HepG2 (cell line): ENCODE data around the gene SERPINF2. TPM values are rescaled to one million over a fixed set of nuclear protein-coding genes. Genes with fewer than 3 reads are reported as not detected.

Source experiments
- BORCS8-MEF2B ChIP-seq: sonication (generic); formaldehyde crosslinking; IDR thresholded peaks from 2 replicates; pipeline ENCODE4 v1.8.0; 2022; ENCODE audit warnings: mild to moderate bottlenecking, missing genetic modification reagents
- HES4 ChIP-seq: sonication (generic); formaldehyde crosslinking; IDR thresholded peaks from 2 replicates; pipeline ENCODE4 v1.9.0; 2021; ENCODE audit warnings: mild to moderate bottlenecking, missing genetic modification reagents, borderline replicate concordance
- IKZF1 ChIP-seq: fragments of 450-650 bp; IDR thresholded peaks from 2 replicates; pipeline ENCODE4 v1.7.1; 2016
- IRX3 ChIP-seq: sonication (generic); formaldehyde crosslinking; IDR thresholded peaks from 2 replicates; pipeline ENCODE4 v1.8.1; 2023; ENCODE audit warnings: mild to moderate bottlenecking, low read depth, missing genetic modification reagents, borderline replicate concordance
- NPAS2 ChIP-seq: sonication (generic); formaldehyde crosslinking; IDR thresholded peaks from 2 replicates; pipeline ENCODE4 v1.8.0; 2022; ENCODE audit warnings: mild to moderate bottlenecking, missing genetic modification reagents, borderline replicate concordance
- TOE1 ChIP-seq: sonication (generic); formaldehyde crosslinking; IDR thresholded peaks from 2 replicates; pipeline ENCODE4 v1.4.0; 2020; ENCODE audit warnings: mild to moderate bottlenecking, missing genetic modification reagents
- TP53 ChIP-seq: sonication (generic); formaldehyde crosslinking; conservative IDR thresholded peaks from 2 replicates; pipeline ENCODE4 v1.4.0; 2020; ENCODE audit warnings: missing genetic modification reagents
- YEATS4 ChIP-seq: sonication (generic); formaldehyde crosslinking; IDR thresholded peaks from 2 replicates; pipeline ENCODE4 v1.4.0; 2020; ENCODE audit warnings: missing genetic modification reagents, borderline replicate concordance
- ZNF44 ChIP-seq: sonication (generic); formaldehyde crosslinking; IDR thresholded peaks from 2 replicates; pipeline ENCODE4 v1.5.1; 2020; ENCODE audit warnings: mild to moderate bottlenecking, missing genetic modification reagents
- ZNF768 ChIP-seq: sonication (generic); formaldehyde crosslinking; IDR thresholded peaks from 2 replicates; pipeline ENCODE4 v1.4.0; 2020; ENCODE audit warnings: missing genetic modification reagents
- polyA plus RNA-seq, 8 experiments: library from polyadenylated mRNA; depleted of rRNA in 3 of 8; stranded (reverse) in 7 of 8; unstranded in 1 of 8; fragments of >200 nt; fragmentation: Illumina TruSeq in 4 of 8; extraction: Trizol in 4 of 8; gene quantifications; 2 replicates each; pipeline versions ENCODE4 v1.2.1 to v1.2.3, GENCODE V29; 2011 to 2016; ENCODE audit warnings: low read depth in 4 of 8, missing spikeins in 1 of 8, mixed read lengths in 1 of 8; ENCODE audit not compliant: insufficient read depth in 1 of 8
- total RNA-seq, 5 experiments: library from RNA; depleted of rRNA; stranded (reverse); fragments of >200 nt; fragmentation: Illumina TruSeq; extraction: Trizol; gene quantifications; 2 replicates each; pipeline ENCODE4 v1.2.3, GENCODE V29; 2016; ENCODE audit warnings: low read depth in 1 of 5
- TF ChIP-seq, protein P1 (sequence below), 2 experiments: fragments of 450-650 bp in 1 of 2; sonication (generic) in 1 of 2; formaldehyde crosslinking in 1 of 2; IDR thresholded peaks; 2 replicates each; pipeline versions ENCODE4 v1.6.1 to v1.8.0; 2016 to 2022; ENCODE audit warnings: antibody characterized with exemption in 1 of 2, mild to moderate bottlenecking in 1 of 2, missing genetic modification reagents in 1 of 2
- TF ChIP-seq, protein P2 (sequence below): sonication (generic); formaldehyde crosslinking; IDR thresholded peaks from 2 replicates; pipeline ENCODE4 v1.5.0; 2020; ENCODE audit warnings: mild to moderate bottlenecking, missing genetic modification reagents, borderline replicate concordance
- TF ChIP-seq, protein P3 (sequence below): IDR thresholded peaks from 2 replicates; pipeline ENCODE4 v1.6.1; 2016; ENCODE audit warnings: low read depth, borderline replicate concordance
- TF ChIP-seq, protein P4 (sequence below): sonication (generic); formaldehyde crosslinking; IDR thresholded peaks from 2 replicates; pipeline ENCODE4 v1.8.0; 2022; ENCODE audit warnings: mild to moderate bottlenecking, missing genetic modification reagents; ENCODE audit not compliant: insufficient replicate concordance

SERPINF2 gene
- total and polyA plus RNA-seq, 2 of the 13 experiments (the other 11 are each of a cell fraction or from before 2014, with no cell fraction given) = 309 to 548 TPM

DNA sequence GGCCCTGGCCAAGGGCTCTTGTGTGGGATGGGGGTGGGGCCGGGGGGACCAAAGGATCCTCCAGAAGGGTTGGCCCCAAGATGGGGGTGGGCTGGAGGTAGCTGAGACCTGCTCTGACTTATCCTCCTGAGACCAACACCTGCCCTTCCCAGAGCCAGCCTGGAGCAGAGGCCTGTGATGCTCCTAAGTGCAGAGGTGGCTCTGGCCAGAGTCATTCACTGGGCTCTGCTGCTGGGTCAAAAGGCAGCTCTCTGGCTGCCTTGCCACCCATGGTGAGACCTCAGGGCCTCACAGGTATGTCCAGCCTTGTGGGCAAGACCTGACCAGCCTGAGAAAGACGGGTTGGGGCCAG, 393 bp downstream of the SERPINF2 start (continued):
- TF ChIP-seq, protein P1, sequence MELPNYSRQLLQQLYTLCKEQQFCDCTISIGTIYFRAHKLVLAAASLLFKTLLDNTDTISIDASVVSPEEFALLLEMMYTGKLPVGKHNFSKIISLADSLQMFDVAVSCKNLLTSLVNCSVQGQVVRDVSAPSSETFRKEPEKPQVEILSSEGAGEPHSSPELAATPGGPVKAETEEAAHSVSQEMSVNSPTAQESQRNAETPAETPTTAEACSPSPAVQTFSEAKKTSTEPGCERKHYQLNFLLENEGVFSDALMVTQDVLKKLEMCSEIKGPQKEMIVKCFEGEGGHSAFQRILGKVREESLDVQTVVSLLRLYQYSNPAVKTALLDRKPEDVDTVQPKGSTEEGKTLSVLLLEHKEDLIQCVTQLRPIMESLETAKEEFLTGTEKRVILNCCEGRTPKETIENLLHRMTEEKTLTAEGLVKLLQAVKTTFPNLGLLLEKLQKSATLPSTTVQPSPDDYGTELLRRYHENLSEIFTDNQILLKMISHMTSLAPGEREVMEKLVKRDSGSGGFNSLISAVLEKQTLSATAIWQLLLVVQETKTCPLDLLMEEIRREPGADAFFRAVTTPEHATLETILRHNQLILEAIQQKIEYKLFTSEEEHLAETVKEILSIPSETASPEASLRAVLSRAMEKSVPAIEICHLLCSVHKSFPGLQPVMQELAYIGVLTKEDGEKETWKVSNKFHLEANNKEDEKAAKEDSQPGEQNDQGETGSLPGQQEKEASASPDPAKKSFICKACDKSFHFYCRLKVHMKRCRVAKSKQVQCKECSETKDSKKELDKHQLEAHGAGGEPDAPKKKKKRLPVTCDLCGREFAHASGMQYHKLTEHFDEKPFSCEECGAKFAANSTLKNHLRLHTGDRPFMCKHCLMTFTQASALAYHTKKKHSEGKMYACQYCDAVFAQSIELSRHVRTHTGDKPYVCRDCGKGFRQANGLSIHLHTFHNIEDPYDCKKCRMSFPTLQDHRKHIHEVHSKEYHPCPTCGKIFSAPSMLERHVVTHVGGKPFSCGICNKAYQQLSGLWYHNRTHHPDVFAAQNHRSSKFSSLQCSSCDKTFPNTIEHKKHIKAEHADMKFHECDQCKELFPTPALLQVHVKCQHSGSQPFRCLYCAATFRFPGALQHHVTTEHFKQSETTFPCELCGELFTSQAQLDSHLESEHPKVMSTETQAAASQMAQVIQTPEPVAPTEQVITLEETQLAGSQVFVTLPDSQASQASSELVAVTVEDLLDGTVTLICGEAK (IDR thresholded peaks at IDR 0.05) = no peak
- TF ChIP-seq, protein P1 (CRISPR knock-in tag; IDR thresholded peaks at IDR 0.05) = peak; percentile 32; the same call in 1 of the 2 replicates
- TF ChIP-seq ZNF44 (CRISPR knock-in tag) (no peak), BORCS8-MEF2B (CRISPR knock-in tag) (peak; percentile 47), IRX3 (CRISPR knock-in tag) (0 out of 2 replicates have a peak, but pooled peaks have one; percentile 8), NPAS2 (no peak), ZNF768 (0 out of 2 replicates have a peak, but pooled peaks have one; percentile 17), YEATS4 (CRISPR knock-in tag) (peak; percentile 13; the same call in 1 of the 2 replicates), TOE1 (CRISPR knock-in tag) (no peak), HES4 (CRISPR knock-in tag) (peak; percentile 10), TP53 (no peak), IKZF1 (no peak)
- TF ChIP-seq, protein P2, sequence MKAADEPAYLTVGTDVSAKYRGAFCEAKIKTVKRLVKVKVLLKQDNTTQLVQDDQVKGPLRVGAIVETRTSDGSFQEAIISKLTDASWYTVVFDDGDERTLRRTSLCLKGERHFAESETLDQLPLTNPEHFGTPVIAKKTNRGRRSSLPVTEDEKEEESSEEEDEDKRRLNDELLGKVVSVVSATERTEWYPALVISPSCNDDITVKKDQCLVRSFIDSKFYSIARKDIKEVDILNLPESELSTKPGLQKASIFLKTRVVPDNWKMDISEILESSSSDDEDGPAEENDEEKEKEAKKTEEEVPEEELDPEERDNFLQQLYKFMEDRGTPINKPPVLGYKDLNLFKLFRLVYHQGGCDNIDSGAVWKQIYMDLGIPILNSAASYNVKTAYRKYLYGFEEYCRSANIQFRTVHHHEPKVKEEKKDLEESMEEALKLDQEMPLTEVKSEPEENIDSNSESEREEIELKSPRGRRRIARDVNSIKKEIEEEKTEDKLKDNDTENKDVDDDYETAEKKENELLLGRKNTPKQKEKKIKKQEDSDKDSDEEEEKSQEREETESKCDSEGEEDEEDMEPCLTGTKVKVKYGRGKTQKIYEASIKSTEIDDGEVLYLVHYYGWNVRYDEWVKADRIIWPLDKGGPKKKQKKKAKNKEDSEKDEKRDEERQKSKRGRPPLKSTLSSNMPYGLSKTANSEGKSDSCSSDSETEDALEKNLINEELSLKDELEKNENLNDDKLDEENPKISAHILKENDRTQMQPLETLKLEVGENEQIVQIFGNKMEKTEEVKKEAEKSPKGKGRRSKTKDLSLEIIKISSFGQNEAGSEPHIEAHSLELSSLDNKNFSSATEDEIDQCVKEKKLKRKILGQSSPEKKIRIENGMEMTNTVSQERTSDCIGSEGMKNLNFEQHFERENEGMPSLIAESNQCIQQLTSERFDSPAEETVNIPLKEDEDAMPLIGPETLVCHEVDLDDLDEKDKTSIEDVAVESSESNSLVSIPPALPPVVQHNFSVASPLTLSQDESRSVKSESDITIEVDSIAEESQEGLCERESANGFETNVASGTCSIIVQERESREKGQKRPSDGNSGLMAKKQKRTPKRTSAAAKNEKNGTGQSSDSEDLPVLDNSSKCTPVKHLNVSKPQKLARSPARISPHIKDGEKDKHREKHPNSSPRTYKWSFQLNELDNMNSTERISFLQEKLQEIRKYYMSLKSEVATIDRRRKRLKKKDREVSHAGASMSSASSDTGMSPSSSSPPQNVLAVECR = peak; percentile 50
- TF ChIP-seq, protein P3, sequence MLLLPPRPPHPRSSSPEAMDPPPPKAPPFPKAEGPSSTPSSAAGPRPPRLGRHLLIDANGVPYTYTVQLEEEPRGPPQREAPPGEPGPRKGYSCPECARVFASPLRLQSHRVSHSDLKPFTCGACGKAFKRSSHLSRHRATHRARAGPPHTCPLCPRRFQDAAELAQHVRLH = peak; percentile 14; the same call in 1 of the 2 replicates
- TF ChIP-seq, protein P4, sequence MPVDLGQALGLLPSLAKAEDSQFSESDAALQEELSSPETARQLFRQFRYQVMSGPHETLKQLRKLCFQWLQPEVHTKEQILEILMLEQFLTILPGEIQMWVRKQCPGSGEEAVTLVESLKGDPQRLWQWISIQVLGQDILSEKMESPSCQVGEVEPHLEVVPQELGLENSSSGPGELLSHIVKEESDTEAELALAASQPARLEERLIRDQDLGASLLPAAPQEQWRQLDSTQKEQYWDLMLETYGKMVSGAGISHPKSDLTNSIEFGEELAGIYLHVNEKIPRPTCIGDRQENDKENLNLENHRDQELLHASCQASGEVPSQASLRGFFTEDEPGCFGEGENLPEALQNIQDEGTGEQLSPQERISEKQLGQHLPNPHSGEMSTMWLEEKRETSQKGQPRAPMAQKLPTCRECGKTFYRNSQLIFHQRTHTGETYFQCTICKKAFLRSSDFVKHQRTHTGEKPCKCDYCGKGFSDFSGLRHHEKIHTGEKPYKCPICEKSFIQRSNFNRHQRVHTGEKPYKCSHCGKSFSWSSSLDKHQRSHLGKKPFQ = peak; percentile 5
